SK-N-MC (cell line): ENCODE results near the gene ABCB8.
A peak's percentile ranks its signal among the peaks of the same experiment; 100 is the strongest.

Experiments used
- DNase-seq: peaks from one replicate; pipeline ENCODE4 v3.0.0-alpha.2; 2011; ENCODE audit warnings: low read depth, low spot score
- H3K27ac ChIP-seq: fragments of 200-600 bp; sonication (generic); 2 replicates; pipeline ENCODE4 v1.5.1; 2016; ENCODE audit warnings: mixed run types
- H3K36me3 ChIP-seq: fragments of 200-600 bp; sonication (generic); 2 replicates; pipeline ENCODE4 v1.6.1; 2017; ENCODE audit warnings: antibody characterized with exemption, low read length, mixed read lengths; ENCODE audit not compliant: insufficient read depth
- H3K4me3 ChIP-seq: fragments of 200-600 bp; sonication (generic); 2 replicates; pipeline ENCODE4 v1.5.1; 2016
- H3K9ac ChIP-seq: fragments of 200-600 bp; sonication (generic); 2 replicates; pipeline ENCODE4 v1.8.0; 2017; ENCODE audit warnings: mixed run types, mixed read lengths; ENCODE audit not compliant: insufficient read length
- H3K9me3 ChIP-seq: fragments of 200-600 bp; sonication (generic); 2 replicates; pipeline ENCODE4 v1.6.1; 2017; ENCODE audit warnings: low read depth, mild to moderate bottlenecking, antibody characterized with exemption, low read length, moderate library complexity, mixed read lengths
- EZH2 ChIP-seq: fragments of 200-600 bp; sonication (generic); IDR thresholded peaks from one replicate; pipeline ENCODE4 v1.6.1; 2017; ENCODE audit warnings: antibody characterized with exemption
- FOXP2 ChIP-seq: optimal IDR thresholded peaks from 2 replicates; pipeline ENCODE3; 2011; ENCODE audit warnings: mild to moderate bottlenecking, moderate library complexity; ENCODE audit not compliant: insufficient read depth; ENCODE audit errors: extremely low read length, control extremely low read depth
- POLR2AphosphoS5 ChIP-seq: IDR thresholded peaks from 2 replicates; pipeline ENCODE4 v1.6.1; 2012; ENCODE audit warnings: mild to moderate bottlenecking, low read depth, low read length, borderline replicate concordance

ABCB8 gene

GRCh38 chr7:151085691-151086620 lies 57.7 kb downstream of the ABCB8 start, which contains the start of gene AGAP3:
Gene AGAP3 (plus strand): TSS chr7:151086475. CDS start chr7:151086742, 267 bp downstream.
- DNase-seq = no peak
- TF ChIP-seq POLR2AphosphoS5 (peak; percentile 56; the same call in 1 of the 2 replicates), FOXP2 (no peak)

GRCh38 chr7:151086802-151087244 lies 58.6 kb downstream of the ABCB8 start:
- H3K9ac ChIP-seq = peak overlapping the region; percentile 88
- H3K27ac ChIP-seq = no peak overlapping the region
- peak overlapping the region; percentile 98 for H3K4me3 ChIP-seq
- no peaks in the 10 kb centered on the region for H3K9me3 ChIP-seq
- TF ChIP-seq POLR2AphosphoS5 (no peak), FOXP2 (no peak), EZH2 (no peak)
- no peaks in the 10 kb centered on the region; the same call in 1 of the 2 replicates for H3K36me3 ChIP-seq
- no peak for DNase-seq

More at GRCh38 chr7:151085691-151086620, 57.7 kb downstream of the ABCB8 start, which contains the start of gene AGAP3:
- H3K9me3 ChIP-seq = no peaks in the 10 kb centered on the region
- H3K27ac ChIP-seq = 0 out of 2 replicates have a peak within 1 kb of the TSS, but pooled peaks have one; percentile 13
- no peaks in the 10 kb centered on the region; the same call in 1 of the 2 replicates for H3K36me3 ChIP-seq
- H3K9ac ChIP-seq = peak within 1 kb of the TSS; percentile 88
- H3K4me3 ChIP-seq = peak within 1 kb of the TSS; percentile 98

- TF ChIP-seq FOXP2 = no peak
- no peak for TF ChIP-seq EZH2
- no peak for TF ChIP-seq POLR2AphosphoS5
- Histone ChIP-seq H3K27ac (no peak overlapping the region), H3K36me3 (no peaks in the 10 kb centered on the region; the same call in 1 of the 2 replicates), H3K9ac (peak overlapping the region; percentile 88), H3K9me3 (no peaks in the 10 kb centered on the region), H3K4me3 (peak overlapping the region; percentile 98)
- DNase-seq = no peak
Observed at GRCh38 chr7:151087245-151088018, 59.2 kb downstream of the ABCB8 start.

- Histone ChIP-seq H3K36me3 (no peaks in the 10 kb centered on the region; the same call in 1 of the 2 replicates), H3K4me3 (peak overlapping the region; percentile 98), H3K9ac (peak overlapping the region; percentile 88), H3K9me3 (no peaks in the 10 kb centered on the region), H3K27ac (no peak overlapping the region)
- TF ChIP-seq EZH2 (no peak), FOXP2 (no peak), POLR2AphosphoS5 (no peak)
- DNase-seq = no peak
Observed at GRCh38 chr7:151088019-151088855, 60.0 kb downstream of the ABCB8 start.

- TF ChIP-seq EZH2 (no peak), FOXP2 (no peak), POLR2AphosphoS5 (no peak)
- no peak for DNase-seq
- H3K36me3 ChIP-seq = no peaks in the 10 kb centered on the region; the same call in 1 of the 2 replicates
- H3K9me3 ChIP-seq = no peaks in the 10 kb centered on the region
- peak overlapping the region; percentile 98; the same call in 1 of the 2 replicates for H3K4me3 ChIP-seq
- H3K9ac ChIP-seq = peak overlapping the region; percentile 20
- 0 out of 2 replicates have a peak overlapping the region, but pooled peaks have one; percentile 6 for H3K27ac ChIP-seq
Observed at GRCh38 chr7:151088856-151089699, 60.8 kb downstream of the ABCB8 start.

DNA sequence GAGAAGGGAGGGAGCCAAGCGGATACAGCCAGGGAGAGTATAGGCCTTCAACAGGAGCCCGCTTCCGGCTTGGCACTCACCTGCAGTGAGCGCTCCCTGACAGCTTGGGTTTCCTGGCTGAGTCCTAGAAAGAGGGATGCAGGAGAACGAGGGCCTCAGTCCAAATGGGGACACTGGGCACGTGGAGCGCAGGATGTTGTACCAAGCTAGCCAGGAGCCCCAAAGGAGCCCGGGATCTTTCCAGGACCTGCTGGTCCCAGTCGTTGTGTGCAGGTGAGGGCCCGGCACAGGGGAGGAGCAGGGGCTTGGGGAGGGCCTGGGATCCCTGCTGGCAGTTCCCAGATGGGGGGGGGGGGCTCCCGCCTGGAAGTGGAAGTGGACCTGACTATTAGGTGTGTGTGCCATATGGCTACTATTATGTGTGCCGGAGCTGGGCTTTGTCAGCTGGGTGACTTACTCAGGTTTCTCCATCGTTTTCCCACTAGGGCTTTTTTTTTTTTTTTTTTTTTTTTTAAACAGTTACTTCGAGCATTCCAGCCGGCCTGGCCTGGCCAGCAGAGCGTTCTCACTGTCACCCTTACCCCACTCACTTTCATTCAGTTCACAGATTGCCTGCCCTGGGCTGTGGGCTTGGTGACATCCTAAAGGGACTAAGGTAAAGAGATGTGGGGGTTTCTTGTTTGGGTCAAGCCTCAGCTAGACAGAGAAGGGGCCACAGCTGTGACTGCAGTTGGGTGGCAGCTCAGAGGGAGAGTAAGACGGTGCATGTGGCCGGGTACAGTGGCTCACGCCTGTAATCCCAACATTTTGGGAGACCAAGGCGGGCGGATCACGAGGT lies 61.9 kb downstream of the ABCB8 start:
- TF ChIP-seq FOXP2 (no peak), POLR2AphosphoS5 (no peak), EZH2 (no peak)
- H3K4me3 ChIP-seq = no peak overlapping the region

More for the DNA sequence above, 61.9 kb downstream of the ABCB8 start:
- Histone ChIP-seq H3K9ac (no peak overlapping the region), H3K27ac (no peak overlapping the region), H3K36me3 (no peaks in the 10 kb centered on the region; the same call in 1 of the 2 replicates), H3K9me3 (no peaks in the 10 kb centered on the region)
- no peak for DNase-seq
